ENCODE measurements around the gene DNM2. TPM values are rescaled to one million over a fixed set of nuclear protein-coding genes. Genes with fewer than 3 reads are reported as not detected.

Gene DNM2
- total RNA-seq (2021; ENCODE audit: unreplicated experiment): 125 TPM
- 163 TPM for polyA plus RNA-seq (2012; ENCODE audit: insufficient read length)
- Bru-seq, nascent RNA: percentile 69 among the genes with signal in this experiment
- BruChase-seq, experiment 1, labeled RNA remaining after a 2-hour chase: percentile 64 among the genes with signal in this experiment
- percentile 74 among the genes with signal in this experiment for BruChase-seq, experiment 2, labeled RNA remaining after a 6-hour chase
- long read RNA-seq, full-length matches to known transcripts: 35 of 159 reads
- long read RNA-seq, partial matches to known transcripts: 92 of 159 reads
- long read RNA-seq, other reads (novel, unspliced or antisense): 32 of 159 reads

- intact Hi-C loops (cut with micrococcal nuclease; ENCODE audit: unreplicated experiment): loop anchor here (10.0 kb wide), 1 partner anchor 147 kb away; no protein-coding TSS in a partner anchor
- DNase-seq (ENCODE audit: low read depth, low spot score) (peak; percentile 99), ATAC-seq (peak; percentile 94)
- TF ChIP-seq SIN3A (IDR thresholded peaks at IDR 0.05; ENCODE audit: borderline replicate concordance, insufficient read depth, low read depth, low read length) (0 out of 2 replicates have a peak, but pooled peaks have one; percentile 49), POLR2AphosphoS5 (IDR thresholded peaks at IDR 0.05; ENCODE audit: low read depth, low read length) (peak; percentile 58; the same call in 1 of the 2 replicates), TCF7L2 (IDR thresholded peaks at IDR 0.05; ENCODE audit: low read depth, low read length) (no peak), REST (IDR thresholded peaks at IDR 0.05; ENCODE audit: insufficient read depth in 1 of 2, low read depth in 2 of 2, low read length in 1 of 2) (no peak)
- TF ChIP-seq, protein P1, sequence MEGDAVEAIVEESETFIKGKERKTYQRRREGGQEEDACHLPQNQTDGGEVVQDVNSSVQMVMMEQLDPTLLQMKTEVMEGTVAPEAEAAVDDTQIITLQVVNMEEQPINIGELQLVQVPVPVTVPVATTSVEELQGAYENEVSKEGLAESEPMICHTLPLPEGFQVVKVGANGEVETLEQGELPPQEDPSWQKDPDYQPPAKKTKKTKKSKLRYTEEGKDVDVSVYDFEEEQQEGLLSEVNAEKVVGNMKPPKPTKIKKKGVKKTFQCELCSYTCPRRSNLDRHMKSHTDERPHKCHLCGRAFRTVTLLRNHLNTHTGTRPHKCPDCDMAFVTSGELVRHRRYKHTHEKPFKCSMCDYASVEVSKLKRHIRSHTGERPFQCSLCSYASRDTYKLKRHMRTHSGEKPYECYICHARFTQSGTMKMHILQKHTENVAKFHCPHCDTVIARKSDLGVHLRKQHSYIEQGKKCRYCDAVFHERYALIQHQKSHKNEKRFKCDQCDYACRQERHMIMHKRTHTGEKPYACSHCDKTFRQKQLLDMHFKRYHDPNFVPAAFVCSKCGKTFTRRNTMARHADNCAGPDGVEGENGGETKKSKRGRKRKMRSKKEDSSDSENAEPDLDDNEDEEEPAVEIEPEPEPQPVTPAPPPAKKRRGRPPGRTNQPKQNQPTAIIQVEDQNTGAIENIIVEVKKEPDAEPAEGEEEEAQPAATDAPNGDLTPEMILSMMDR (IDR thresholded peaks at IDR 0.05): peak; percentile 82; the same call in 1 of the 2 replicates
- no peaks in the 10 kb centered on the region for H3K9me3 ChIP-seq (ENCODE audit: control insufficient read depth, insufficient read depth, low read depth, low read length)
- no peaks in the 10 kb centered on the region for H3K27me3 ChIP-seq (ENCODE audit: control insufficient read depth, insufficient read depth, low read length)
- H3K36me3 ChIP-seq (ENCODE audit: control insufficient read depth, insufficient read depth, low read length): peaks cover 2% of the 10 kb centered on the region; the same call in 1 of the 2 replicates
- in situ Hi-C loops (cut with HindIII; ENCODE audit: low pct_unique_long_range_greater_than_20kb, low sequenced_read_pairs): no loop called here
- H3K4me1 ChIP-seq (ENCODE audit: control insufficient read depth, insufficient read depth, low read length): peaks cover 3% of the 10 kb centered on the region; the same call in 1 of the 2 replicates
- POLR2A ChIA-PET: interaction anchor here (0.5 kb wide), 1 partner anchor 127 kb away, joined by 4 read pairs; no protein-coding TSS in a partner anchor
- H3K27ac ChIP-seq (ENCODE audit: low read length): peak within 1 kb of the TSS; percentile 80
- H3K4me3 ChIP-seq (ENCODE audit: low read depth in 2 of 2, low read length in 2 of 2): peak within 1 kb of the TSS; percentile 76 to 78
- CTCF ChIA-PET: interaction anchor here (0.5 to 1.4 kb wide), 7 partner anchors 16 to 297 kb away, joined by 3 to 9 read pairs (median 4); partner anchors contain the start of gene QTRT1
- BruUV-seq (replicated peaks): no TSS peak
These were observed at the start of gene DNM2 for GRCh38 chr19:10717356-10718204. TSS of gene DNM2 (plus strand) at chr19:10718079. CDS start at chr19:10718243, 164 bp downstream.

DNA sequence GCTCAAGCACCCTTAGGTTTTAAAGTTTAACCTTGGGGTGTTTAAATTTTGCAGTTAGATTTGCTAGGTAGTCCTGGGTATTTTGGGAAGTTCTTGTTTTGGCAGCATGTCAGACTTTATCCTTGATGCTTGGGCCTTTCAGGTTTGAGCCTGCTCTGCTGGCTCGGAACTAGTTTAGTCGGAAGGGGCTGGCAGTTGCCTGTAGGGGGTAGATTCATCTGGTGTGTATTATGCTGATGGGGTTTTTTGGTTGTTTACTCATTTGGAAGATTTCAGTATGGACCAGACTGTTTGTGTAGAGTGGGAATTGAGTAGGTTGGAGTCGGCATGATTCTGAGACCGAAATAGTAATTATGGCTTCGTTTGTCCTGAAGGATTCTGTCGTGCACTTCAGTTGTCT is 48.6 kb upstream of the DNM2 start:
- in situ Hi-C loops (cut with HindIII; ENCODE audit: low pct_unique_long_range_greater_than_20kb, low sequenced_read_pairs): no loop called here
- no peak overlapping the region for H3K27ac ChIP-seq (ENCODE audit: low read length)
- no TSS peak for BruUV-seq (replicated peaks)
- peaks cover 3% of the 10 kb centered on the region; the same call in 1 of the 2 replicates for H3K4me1 ChIP-seq (ENCODE audit: control insufficient read depth, insufficient read depth, low read length)
- POLR2A ChIA-PET: interaction anchor here (0.7 kb wide), 1 partner anchor 52 kb away, joined by 5 read pairs; no protein-coding TSS in a partner anchor
- H3K36me3 ChIP-seq (ENCODE audit: control insufficient read depth, insufficient read depth, low read length): peaks cover 8% of the 10 kb centered on the region; the same call in 1 of the 2 replicates
- H3K27me3 ChIP-seq (ENCODE audit: control insufficient read depth, insufficient read depth, low read length): no peaks in the 10 kb centered on the region
- DNase-seq (ENCODE audit: low read depth, low spot score) (no peak), ATAC-seq (no peak)
- CTCF ChIA-PET: interaction anchor here (0.6 kb wide), 1 partner anchor 232 kb away, joined by 3 read pairs; no protein-coding TSS in a partner anchor
- no peak for TF ChIP-seq SIN3A (IDR thresholded peaks at IDR 0.05; ENCODE audit: borderline replicate concordance, insufficient read depth, low read depth, low read length)
- no peaks in the 10 kb centered on the region for H3K9me3 ChIP-seq (ENCODE audit: control insufficient read depth, insufficient read depth, low read depth, low read length)
- intact Hi-C loops (cut with micrococcal nuclease; ENCODE audit: unreplicated experiment): no loop called here
- H3K4me3 ChIP-seq (ENCODE audit: low read depth in 2 of 2, low read length in 2 of 2): no peak overlapping the region
